Endothelial cell of hepatic sinusoid (primary cell): ENCODE results near the gene USP49.
"Not testable (repeated sequence)": the region's sequence is repeated elsewhere in the genome, so short reads cannot be mapped to it uniquely, and the experiment has no call there.

Source experiments
- in situ Hi-C: cut with HindIII; loops from 2 replicates; pipeline ENCODE4 v1.10.0; 2017; ENCODE audit warnings: low sequenced_read_pairs

USP49 gene

DNA sequence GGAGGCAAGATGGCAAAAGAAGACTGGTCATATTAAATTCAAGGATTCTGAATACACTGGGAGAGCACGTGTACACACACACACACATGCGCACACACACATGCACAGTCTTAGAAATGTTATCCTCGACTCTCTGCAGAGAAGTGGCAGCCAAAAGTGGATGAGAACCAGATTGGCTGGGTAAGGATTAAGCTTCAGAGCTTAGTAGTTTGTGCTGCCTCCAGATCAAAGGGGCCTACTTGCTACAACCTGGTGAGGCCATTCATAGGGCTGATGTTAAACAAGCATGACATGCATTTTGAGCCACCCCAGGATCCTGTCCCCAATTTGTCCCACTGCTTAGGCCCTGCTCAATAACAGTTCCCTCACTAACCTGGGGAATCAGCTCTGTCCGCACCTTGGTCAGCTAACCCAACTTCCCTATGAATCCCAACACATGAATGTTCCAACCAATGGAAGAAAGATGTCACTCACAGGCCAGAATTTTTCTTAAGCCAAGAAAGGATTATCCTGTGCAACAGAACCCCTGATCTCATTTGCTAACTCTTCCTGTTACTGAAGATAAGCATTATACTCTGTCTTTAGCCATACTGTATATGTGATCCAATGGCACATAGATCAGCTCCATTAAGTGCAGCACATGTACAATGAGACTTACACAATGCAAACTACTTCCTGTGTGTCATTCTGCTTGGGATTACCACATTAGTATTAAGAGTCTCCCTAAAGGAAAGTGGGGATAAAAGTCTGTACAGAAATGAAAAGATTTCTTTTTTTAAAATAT lies 76.7 kb downstream of the USP49 start:
- in situ Hi-C loops: no loop called here

DNA sequence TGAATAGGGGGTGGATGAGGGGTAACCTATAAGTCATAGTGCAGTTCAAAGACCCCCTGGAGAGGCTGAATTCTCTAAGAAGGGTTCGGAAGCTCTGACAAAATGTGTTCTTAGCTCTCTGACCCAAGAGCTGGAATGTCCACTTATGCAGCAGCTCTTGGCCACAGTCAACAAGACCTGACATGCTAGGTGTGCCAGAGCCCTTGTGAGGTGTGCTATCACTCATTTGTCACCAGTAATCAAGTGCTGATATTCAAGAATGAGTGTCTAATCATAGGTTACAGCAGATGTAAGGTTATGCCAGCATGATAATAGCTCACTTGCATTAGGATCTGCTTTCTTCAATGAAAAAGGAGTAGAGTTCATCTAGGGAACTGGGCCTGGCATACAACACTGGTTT lies 79.6 kb downstream of the USP49 start:
- in situ Hi-C loops: no loop called here

DNA sequence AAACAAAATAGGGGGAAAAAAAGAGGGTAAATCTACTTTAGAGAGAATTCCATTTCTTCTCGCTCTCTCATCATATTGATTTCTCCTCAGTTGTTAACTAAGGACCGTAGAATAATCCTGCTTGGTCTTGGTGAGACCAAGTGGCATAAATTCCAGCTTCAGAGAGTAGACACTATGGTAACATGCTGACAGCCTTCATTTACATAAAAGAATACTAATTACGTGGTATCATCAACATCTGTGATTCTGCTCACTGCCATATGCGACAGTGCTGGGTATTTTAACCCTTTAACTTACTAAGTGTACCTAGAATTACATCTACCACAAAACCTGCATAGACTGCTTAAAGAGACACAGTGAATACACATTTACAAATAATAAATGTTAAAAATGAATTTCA lies 80.5 kb downstream of the USP49 start:
- in situ Hi-C loops: no loop called here

DNA sequence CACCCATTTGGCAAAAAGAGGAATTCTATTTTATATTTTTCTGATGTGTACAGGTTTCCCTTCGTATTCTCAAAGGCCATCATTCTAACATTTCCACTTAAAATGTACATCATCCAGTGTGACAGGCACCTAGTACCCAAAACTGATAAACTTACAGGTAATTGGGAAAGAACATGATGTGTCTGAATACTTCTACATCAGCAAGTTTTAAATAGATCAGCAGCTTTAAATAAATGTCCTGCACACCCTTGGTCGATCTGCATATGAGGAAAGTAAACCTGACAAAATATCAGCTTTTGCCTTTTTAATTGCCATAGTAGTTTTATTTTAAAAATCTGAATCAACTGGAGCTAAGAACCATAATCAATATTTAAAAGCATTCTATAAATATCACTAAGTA lies 81.2 kb downstream of the USP49 start:
- in situ Hi-C loops: no loop called here

DNA sequence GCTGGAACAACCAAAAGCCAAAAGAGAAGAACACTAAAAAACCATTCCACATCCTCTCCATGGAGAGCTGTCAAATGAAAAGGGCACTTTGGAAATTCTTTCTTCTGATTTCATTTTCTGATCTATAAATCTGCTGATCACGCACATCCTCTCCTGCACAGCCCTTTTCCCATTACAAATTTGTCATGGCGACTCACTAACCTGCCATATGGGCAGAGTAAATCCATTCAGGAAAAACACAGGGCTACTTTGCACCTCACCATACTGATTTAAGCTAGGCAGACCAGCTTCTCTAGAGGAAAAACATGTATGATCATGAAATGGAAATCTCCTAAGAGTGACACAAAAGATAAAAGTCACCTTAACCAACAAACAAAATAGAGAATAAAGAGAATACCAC lies 81.7 kb downstream of the USP49 start:
- in situ Hi-C loops: no loop called here

DNA sequence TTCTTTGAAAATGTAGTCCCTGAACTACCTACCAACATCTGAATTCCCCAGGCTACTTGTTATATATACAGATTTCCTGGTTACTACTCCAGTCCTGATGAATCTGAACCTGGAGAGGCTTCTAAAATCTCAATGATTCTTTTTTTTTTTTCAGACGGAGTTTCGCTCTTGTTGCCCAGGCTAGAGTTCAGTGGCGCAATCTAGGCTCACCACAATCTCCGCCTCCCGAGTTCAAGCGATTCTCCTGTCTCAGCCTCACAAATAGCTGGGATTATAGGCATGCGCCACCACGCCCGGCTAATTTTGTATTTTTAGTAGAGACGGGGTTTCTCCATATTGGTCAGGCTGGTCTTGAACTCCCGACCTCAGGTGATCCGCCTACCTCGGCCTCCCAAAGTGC lies 83.2 kb downstream of the USP49 start:
- in situ Hi-C loops: not testable (repeated sequence)

DNA sequence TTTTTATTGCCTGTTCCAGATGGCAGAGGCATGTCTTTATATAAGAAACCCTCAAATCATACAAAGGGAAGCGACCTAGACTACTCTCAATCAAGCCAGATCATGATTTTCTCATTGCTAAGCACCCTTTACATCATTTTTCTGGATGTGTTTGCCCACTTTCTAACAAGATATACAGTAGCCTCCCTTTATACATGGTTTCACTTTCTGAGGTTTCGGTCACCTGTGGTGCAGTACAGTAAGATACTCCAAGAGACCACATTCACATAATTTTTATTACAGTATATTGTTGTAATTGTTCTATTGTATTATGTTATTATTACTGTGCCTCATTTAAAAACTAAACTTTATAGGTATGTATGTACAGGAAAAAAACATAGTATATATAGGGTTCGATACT lies 84.1 kb downstream of the USP49 start:
- in situ Hi-C loops: no loop called here

DNA sequence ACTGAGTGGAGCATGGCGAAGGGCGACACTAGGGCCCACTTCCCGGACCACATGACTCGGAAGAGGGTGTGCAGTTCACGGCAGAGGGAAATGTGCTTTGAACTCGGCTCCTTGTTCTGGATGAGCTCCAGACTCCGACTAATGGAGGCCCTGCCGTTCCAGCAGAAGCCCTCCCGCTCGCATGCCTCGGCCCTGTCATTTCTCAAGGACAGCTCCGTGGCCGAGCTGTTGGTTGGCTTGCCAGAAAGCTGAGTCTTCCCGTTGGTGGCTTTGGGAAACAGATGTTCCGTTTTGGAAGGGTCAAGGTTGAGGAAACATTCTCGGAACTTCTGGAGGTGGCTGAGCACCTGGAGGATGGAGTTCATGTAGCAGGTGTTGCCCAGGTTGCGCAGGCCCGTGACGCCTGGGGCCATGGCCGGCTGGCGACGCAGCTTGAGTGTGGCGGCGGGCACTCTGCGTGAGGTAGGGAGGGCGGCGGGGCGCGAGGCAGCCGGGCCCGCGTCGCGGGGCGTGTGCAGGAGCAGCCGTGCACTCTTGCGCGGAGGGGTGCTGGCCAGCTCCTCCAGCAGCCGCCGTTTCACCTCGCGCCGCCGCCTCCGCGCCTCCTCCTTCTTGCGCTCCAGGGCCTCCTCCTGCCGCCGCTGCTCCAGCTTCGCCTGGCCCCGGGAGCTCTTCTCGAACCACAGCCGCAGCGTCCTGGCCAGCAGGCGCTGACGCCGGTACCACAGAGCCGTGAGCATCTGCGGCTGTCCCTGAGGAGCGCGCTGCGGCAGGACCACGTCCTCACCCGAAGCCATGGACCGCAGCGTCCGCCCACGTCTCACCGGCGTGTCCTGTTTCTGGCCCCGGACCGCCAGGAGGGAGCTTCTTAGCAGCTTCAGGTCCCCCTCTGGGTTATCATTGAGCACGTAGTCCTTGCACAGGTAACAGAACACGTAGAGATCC lies 89.1 kb downstream of the USP49 start:
- in situ Hi-C loops: no loop called here

DNA sequence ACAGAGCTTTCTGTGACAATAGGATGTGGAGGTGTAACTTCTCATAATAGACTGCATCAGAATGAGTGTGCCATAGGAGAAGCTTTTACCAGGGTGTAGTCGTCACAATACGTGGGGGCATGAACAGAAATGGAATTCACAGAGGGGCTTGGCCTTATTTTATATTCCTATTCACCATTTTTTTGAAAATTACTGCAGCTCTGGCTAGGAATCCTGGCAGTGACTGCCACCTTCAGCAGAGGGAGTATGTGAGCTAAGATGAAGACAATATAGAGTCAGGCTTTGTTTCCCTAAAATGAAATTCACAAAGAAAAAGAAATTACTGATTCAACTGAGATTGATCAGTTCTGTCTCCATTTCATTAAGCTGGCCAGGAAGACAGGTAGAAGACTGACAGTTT lies 93.8 kb downstream of the USP49 start:
- in situ Hi-C loops: no loop called here

DNA sequence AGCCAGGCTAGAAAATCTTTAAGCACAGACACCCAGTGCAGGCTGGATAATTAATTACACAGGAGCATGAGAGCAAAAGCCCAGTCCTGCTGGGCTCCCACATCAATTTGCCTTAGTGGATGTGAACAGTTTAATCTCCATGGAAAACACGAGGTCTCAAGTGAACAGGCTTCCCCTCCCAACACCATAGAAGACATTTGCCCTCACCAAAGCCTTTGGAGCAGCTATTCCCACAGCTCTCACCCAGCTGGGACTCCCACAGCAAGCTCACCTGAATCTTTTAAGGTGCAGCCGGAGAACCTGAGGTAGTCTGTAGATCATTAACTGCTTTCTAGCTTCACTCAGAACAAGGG lies 95.6 kb downstream of the USP49 start:
- in situ Hi-C loops: loop anchor here (25.0 kb wide), 2 partner anchors 138 to 238 kb away; partner anchors contain the start of gene CCND3

DNA sequence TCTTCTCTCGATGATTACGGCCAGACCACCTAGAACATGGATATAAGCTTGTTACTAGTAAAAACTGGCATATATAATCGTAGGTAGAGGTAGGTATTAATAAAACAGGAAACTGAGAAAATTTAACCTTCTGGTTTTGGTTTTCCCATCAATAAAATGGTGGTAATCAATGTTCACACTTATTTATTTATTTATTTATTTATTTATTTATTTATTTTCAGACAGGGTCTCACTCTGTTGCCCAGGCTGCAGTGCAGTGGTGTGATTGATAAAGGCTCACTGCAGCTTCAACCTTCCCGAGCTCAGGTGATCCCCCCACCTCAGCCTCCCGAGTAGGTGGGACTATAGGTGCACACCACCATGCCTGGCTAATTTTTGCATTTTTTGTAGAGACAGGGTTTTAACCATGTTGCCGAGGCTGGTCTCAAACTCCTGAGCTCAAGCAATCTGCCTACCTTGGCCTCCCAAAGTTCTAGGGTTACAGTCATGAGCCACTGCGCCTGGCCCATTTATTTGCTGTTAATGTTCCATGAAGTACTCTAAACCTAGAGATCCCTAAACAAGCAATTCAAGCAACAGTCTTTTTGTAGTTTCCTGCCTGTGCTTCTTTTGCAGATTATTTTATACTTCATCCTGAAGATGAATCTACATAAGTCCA lies 96.1 kb downstream of the USP49 start:
- in situ Hi-C loops: loop anchor here (25.0 kb wide), 2 partner anchors 138 to 238 kb away; partner anchors contain the start of gene CCND3

DNA sequence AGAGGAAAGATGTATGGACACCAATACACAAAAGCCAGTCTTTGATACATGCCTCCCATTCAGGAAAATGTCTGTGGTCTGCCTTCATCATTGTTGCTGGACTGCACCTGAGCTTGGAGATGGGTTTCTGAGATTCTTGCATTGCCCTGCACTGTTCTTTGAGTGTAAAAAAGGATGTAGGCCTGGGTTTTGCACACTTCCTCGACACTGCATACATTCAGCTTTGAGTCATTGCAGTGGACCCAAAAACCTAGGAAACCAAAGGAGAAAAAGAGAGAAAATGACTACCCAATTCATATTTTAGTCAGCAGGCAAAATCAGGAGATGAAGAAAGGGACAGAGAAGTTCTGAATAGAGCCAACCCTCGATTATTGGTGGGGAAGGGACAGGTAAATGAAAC lies 98.7 kb downstream of the USP49 start:
- in situ Hi-C loops: loop anchor here (25.0 kb wide), 2 partner anchors 141 to 241 kb away; partner anchors contain the start of gene CCND3

DNA sequence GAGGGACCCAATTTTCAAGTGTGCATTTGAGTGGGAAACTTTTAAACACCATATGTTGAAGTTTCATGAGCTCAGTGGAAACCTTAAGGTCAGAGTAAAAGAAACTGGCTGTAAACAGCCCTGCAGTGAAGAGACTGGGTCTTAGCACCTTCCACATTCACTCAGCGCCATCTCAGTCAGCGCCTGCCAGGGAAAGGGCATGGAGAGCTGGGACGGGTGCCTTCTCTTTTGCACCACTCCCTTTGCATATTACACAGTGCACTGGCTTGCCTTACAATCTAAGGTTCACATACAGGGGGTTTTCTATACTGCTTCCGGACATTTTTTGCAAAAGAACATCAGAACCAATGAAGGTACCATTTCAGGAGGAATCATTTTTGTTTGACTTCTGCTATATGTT lies 103.2 kb downstream of the USP49 start:
- in situ Hi-C loops: loop anchor here (5.0 to 25.0 kb wide), 4 partner anchors 40 to 245 kb away; partner anchors contain the start of gene CCND3

DNA sequence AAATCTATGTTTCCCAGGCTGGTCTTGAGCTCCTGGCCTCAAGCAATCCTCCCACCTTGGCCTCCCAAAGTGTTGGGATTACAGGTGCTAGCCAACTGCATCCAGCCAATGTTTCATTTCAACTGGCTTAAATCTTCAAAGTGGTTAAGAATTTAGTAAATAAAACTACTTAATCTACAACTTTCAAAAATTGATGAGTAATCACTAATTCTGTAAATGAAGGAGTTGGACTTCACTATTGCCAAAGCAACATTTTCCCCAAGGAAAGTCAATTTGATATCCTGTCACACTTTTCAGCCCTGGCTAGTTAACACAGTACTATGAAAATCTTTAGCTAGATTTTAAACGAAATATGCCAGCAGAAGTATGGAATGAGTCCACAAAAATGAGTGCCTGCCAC lies 103.9 kb downstream of the USP49 start:
- in situ Hi-C loops: loop anchor here (5.0 to 25.0 kb wide), 4 partner anchors 41 to 246 kb away; partner anchors contain the start of gene CCND3

DNA sequence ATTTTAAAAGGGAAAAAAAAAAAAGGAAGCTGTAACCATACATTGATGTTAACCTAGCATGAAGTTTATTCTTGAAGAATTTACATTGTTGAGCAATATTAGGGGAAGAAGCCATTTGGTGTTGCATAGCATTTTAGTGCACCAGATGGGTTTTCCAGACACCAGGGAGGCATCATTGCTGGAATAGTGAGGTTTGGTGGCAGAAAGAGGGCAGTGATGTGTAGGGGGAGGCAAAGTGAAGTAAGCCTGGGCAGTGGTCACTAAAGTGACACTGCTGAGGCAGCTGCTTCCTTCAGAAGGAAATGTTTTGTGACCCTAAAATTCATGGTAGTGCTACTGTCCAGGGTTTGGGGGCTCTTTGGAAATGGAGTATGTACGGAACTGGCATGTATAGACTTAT lies 105.1 kb downstream of the USP49 start:
- in situ Hi-C loops: loop anchor here (5.0 to 25.0 kb wide), 4 partner anchors 42 to 247 kb away; partner anchors contain the start of gene CCND3

DNA sequence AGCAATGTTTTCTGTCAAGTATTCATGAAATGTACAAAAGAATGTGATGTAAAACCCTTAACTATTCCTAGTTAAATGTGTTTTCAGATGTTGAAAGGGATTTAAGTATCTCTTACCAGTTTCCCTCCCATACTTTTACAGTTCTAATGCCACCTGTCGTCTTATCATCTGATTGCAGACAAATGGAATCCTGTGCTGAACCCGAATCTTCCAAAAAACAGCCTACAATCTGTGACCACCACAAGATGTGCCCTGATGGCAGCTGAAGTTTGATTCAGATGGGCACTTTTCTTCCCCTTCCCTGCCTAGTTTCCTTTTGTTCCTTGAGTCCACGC lies 105.8 kb downstream of the USP49 start:
- in situ Hi-C loops: loop anchor here (5.0 to 25.0 kb wide), 4 partner anchors 72 to 248 kb away; partner anchors contain the start of gene CCND3

DNA sequence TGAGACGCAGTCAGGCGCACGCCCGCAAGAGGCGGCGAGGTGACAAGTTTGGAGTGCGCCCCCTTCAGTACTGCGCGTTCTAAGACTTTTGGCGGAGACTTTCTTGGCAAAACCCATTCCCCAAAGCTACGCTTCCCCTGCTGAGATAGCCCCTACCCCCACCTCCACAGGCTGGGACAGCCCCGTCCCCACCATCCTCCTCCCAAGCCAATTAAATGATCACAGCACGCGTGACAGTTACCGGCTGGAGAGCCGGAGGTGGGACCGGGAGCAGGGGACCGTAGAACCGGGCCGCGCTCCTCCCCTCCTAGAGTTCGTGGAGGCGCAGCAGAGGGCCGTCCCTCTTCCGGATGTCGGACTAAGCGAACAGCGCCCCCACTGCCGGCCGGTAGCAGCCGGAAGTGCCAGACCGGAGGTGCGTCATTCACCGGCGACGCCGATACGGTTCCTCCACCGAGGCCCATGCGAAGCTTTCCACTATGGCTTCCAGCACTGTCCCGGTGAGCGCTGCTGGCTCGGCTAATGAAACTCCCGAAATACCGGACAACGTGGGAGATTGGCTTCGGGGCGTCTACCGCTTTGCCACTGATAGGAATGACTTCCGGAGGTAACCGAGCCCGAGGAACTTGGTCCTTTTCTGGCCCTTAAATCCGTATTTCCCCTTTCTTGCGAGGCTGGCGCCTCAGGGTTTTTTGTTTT lies 107.8 kb downstream of the USP49 start, which contains the start of gene TOMM6:
TSS of gene TOMM6 (plus strand) at position 476 of the 699 bp plus-strand sequence. CDS start at position 480, 4 bp downstream.
- in situ Hi-C loops: loop anchor here (5.0 to 25.0 kb wide), 4 partner anchors 70 to 250 kb away; partner anchors contain the start of gene CCND3

DNA sequence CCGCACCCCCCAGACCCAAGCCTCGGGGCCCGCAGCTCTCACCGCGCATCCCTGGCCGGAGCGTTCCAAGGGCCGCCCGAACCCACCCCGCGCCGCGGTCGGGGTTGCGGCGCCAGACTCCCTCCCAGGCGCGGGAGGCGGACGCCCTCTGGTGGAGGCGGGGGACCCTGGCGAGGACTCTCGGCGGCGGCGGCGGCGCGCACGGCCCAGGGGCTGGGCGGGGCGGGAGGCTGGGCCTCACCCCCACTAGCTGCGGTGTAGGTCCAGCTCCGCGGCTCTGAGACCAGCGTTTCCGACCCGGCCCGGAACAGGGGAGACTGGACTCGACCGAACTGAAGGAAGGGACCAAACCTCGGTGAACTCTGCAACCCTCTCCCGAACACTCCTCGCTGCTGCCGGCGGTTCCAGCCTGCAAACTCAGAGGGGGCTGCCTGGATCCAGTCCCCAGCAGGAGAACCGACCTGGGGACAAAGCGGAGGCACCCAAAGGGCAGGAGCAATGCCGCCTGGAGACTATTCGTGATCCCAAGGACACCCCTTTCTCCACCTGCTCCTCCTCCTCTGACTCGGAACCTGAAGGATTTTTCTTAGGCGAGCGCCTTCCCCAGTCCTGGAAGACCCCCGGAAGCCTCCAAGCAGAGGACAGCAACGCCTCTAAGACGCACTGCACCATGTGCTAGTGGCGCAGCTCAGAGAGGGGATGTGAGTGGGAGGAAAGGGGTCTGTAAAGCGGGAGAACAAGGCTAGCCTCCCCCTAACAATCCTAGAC lies 108.5 kb downstream of the USP49 start:
- in situ Hi-C loops: loop anchor here (5.0 to 25.0 kb wide), 4 partner anchors 69 to 251 kb away; partner anchors contain the start of gene CCND3
